Keratinocyte (primary cell): ENCODE measurements around the gene LLCFC1. TPM values are rescaled to one million over a fixed set of nuclear protein-coding genes. Genes with fewer than 3 reads are reported as not detected.

ENCODE experiments used
- DNase-seq: peaks from one replicate; pipeline ENCODE4 v3.0.0-alpha.2; 2011; ENCODE audit warnings: low read depth, missing footprints, low spot score
- FAIRE-seq: peaks from 2 replicates; lab custom pipeline; 2011; peaks lifted over from hg19 to GRCh38; lab: Jason Lieb, UNC
- H2AFZ ChIP-seq: 2 replicates; pipeline ENCODE4 v1.6.0; 2012; ENCODE audit warnings: low read length, control low read depth, inconsistent platforms; ENCODE audit not compliant: control insufficient read depth
- H3K27ac ChIP-seq: 2 replicates; pipeline ENCODE4 v1.5.1; 2011; ENCODE audit warnings: low read length; ENCODE audit not compliant: control insufficient read depth, insufficient read depth
- H3K27me3 ChIP-seq: 3 replicates; pipeline ENCODE4 v1.6.0; 2011; ENCODE audit warnings: low read length; ENCODE audit not compliant: control insufficient read depth, insufficient read depth; ENCODE audit errors: extremely low read depth
- H3K36me3 ChIP-seq, 2 experiments: 2 replicates in 1 of 2; 3 replicates in 1 of 2; pipeline ENCODE4 v1.5.1; 2011; ENCODE audit warnings: low read length in 2 of 2, mild to moderate bottlenecking in 1 of 2; ENCODE audit not compliant: control insufficient read depth in 2 of 2, insufficient read depth in 2 of 2; ENCODE audit errors: extremely low read depth in 1 of 2
- H3K4me1 ChIP-seq: 3 replicates; pipeline ENCODE4 v1.5.1; 2011; ENCODE audit warnings: low read length; ENCODE audit not compliant: control insufficient read depth, insufficient read depth; ENCODE audit errors: extremely low read depth
- H3K4me2 ChIP-seq: 3 replicates; pipeline ENCODE4 v1.6.0; 2011; ENCODE audit warnings: low read depth, low read length; ENCODE audit not compliant: control insufficient read depth, insufficient read depth; ENCODE audit errors: extremely low read depth
- H3K4me3 ChIP-seq, 3 experiments: fragments of 200-600 bp in 1 of 3; sonication (generic) in 1 of 3; 2 replicates in 2 of 3; 3 replicates in 1 of 3; pipeline ENCODE4 v1.5.1; 2011 to 2016; ENCODE audit warnings: low read length in 3 of 3, mild to moderate bottlenecking in 3 of 3, control low read depth in 2 of 3, inconsistent platforms in 1 of 3, low read depth in 1 of 3, mixed read lengths in 1 of 3, mixed run types in 1 of 3, moderate library complexity in 1 of 3; ENCODE audit not compliant: control insufficient read depth in 2 of 3, insufficient read depth in 2 of 3; ENCODE audit errors: extremely low read depth in 1 of 3
- H3K79me2 ChIP-seq: 2 replicates; pipeline ENCODE4 v1.6.0; 2012; ENCODE audit warnings: low read length; ENCODE audit not compliant: control insufficient read depth, insufficient read depth
- H3K9ac ChIP-seq: 3 replicates; pipeline ENCODE4 v1.6.0; 2011; ENCODE audit warnings: low read length; ENCODE audit not compliant: control insufficient read depth, insufficient read depth; ENCODE audit errors: extremely low read depth
- H3K9me1 ChIP-seq: 3 replicates; pipeline ENCODE4 v1.6.0; 2011; ENCODE audit warnings: low read length; ENCODE audit not compliant: control insufficient read depth, insufficient read depth; ENCODE audit errors: extremely low read depth
- H3K9me3 ChIP-seq: 2 replicates; pipeline ENCODE4 v1.5.1; 2012; ENCODE audit warnings: low read depth, low read length; ENCODE audit not compliant: control insufficient read depth
- H4K20me1 ChIP-seq: 3 replicates; pipeline ENCODE4 v1.6.0; 2011; ENCODE audit warnings: low read length; ENCODE audit not compliant: control insufficient read depth, insufficient read depth; ENCODE audit errors: extremely low read depth
- EZH2 ChIP-seq: IDR thresholded peaks from one replicate; pipeline ENCODE4 v1.6.1; 2012; ENCODE audit warnings: inconsistent platforms, mild to moderate bottlenecking, low read length, moderate library complexity
- dilution Hi-C: fragments of 300-500 bp; cut with MboI; formaldehyde crosslinking; loops from one replicate; pipeline ENCODE4 v1.7.0; 2020; ENCODE audit warnings: low sequenced_read_pairs; ENCODE audit not compliant: extremely low pct_ligation_motif_present
- polyA plus RNA-seq, 5 experiments: library from polyadenylated mRNA; depleted of rRNA in 3 of 5; stranded (reverse) in 3 of 5; stranded (forward) in 1 of 5; unstranded in 1 of 5; fragments of >200 nt; gene quantifications; 1 replicate in 1 of 5; 2 replicates in 3 of 5; 3 replicates in 1 of 5; pipeline versions ENCODE4 v1.2.1 to v1.2.3, GENCODE V29; 2011 to 2012; ENCODE audit warnings: missing spikeins in 2 of 5, low read depth in 1 of 5, low replicate concordance in 1 of 5
- TF ChIP-seq, protein P1 (sequence below), 3 experiments: IDR thresholded peaks in 1 of 3; conservative IDR thresholded peaks in 1 of 3; optimal IDR thresholded peaks in 1 of 3; 2 replicates in 2 of 3; 3 replicates in 1 of 3; pipeline versions ENCODE3 to v1.5.1; 2011; ENCODE audit warnings: low read length in 3 of 3, mild to moderate bottlenecking in 3 of 3, moderate library complexity in 2 of 3, control low read depth in 1 of 3, inconsistent platforms in 1 of 3; ENCODE audit not compliant: insufficient read depth in 2 of 3; ENCODE audit errors: extremely low read depth in 1 of 3

The LLCFC1 gene
- polyA plus RNA-seq, 1 donor (not counting 4 experiments of a cell fraction or from before 2014, with no cell fraction given), result not detected

DNA sequence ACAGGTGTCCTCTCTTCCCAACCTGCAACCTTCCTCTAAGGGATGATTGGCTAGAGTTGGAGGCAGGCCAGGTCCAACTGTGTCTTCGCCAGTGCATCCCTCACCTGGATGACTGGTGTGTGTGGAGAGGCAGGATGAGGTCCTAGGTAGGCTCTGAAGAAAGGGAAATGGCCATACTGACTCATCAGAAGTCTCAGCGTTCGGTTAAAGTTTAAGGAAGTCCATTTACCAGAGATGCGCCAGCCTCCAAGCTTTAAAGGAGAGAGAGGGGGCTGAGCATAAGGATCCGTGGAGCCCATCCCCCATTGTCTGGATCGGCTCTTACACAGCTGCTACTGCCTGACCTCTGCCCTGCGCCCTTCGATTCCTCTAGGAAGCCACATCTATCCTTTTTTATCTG is 18.4 kb downstream of the LLCFC1 start:
- Histone ChIP-seq H3K4me1 (peaks cover 7% of the 10 kb centered on the region), H4K20me1 (no peaks in the 10 kb centered on the region), H3K27me3 (no peaks in the 10 kb centered on the region), H3K27ac (no peak overlapping the region), H3K4me2 (peak overlapping the region; percentile 6), H3K9ac (no peak overlapping the region), H3K9me3 (no peaks in the 10 kb centered on the region), H3K36me3 (no peaks in the 10 kb centered on the region), H3K9me1 (no peaks in the 10 kb centered on the region), H3K4me3 (no peak overlapping the region), H3K79me2 (no peaks in the 10 kb centered on the region), H2AFZ (no peak overlapping the region)
- dilution Hi-C loops, result no loop called here
- DNase-seq, result no peak
- FAIRE-seq, result no peak
- TF ChIP-seq, protein P1, sequence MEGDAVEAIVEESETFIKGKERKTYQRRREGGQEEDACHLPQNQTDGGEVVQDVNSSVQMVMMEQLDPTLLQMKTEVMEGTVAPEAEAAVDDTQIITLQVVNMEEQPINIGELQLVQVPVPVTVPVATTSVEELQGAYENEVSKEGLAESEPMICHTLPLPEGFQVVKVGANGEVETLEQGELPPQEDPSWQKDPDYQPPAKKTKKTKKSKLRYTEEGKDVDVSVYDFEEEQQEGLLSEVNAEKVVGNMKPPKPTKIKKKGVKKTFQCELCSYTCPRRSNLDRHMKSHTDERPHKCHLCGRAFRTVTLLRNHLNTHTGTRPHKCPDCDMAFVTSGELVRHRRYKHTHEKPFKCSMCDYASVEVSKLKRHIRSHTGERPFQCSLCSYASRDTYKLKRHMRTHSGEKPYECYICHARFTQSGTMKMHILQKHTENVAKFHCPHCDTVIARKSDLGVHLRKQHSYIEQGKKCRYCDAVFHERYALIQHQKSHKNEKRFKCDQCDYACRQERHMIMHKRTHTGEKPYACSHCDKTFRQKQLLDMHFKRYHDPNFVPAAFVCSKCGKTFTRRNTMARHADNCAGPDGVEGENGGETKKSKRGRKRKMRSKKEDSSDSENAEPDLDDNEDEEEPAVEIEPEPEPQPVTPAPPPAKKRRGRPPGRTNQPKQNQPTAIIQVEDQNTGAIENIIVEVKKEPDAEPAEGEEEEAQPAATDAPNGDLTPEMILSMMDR (optimal IDR thresholded peaks at IDR 0.05 in 1 of 3, IDR thresholded peaks at IDR 0.05 in 1 of 3, conservative IDR thresholded peaks at IDR 0.05 in 1 of 3; ENCODE audit: extremely low read depth in 1 of 3, insufficient read depth in 2 of 3, low read length in 3 of 3), result no peak
- no peak for TF ChIP-seq EZH2

DNA sequence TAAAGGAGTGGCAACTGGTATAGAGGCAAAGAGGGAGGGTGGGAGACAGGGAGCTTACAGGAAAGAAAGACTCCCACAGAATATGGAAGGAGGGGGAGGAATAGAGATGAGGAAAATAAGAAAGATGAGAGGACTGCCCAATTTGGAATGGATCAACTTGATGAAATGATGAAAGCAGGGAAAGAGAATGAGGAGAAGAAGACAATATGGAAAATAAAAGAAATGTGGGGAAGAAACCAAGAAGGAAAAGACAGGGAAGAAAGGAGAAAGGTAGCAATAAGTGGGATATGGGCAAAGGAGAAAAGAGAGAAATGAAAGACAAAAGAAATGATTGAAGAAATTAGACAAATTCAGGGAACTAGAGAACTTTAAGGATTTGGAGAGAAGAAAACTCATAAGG is 19.9 kb downstream of the LLCFC1 start:
- DNase-seq (no peak), FAIRE-seq (no peak)
- Histone ChIP-seq H3K4me1 (peaks cover 7% of the 10 kb centered on the region), H3K9ac (no peak overlapping the region), H3K9me3 (no peaks in the 10 kb centered on the region), H4K20me1 (no peaks in the 10 kb centered on the region), H3K36me3 (no peaks in the 10 kb centered on the region), H3K27ac (no peak overlapping the region), H3K9me1 (no peaks in the 10 kb centered on the region), H2AFZ (no peak overlapping the region), H3K4me2 (no peak overlapping the region), H3K79me2 (no peaks in the 10 kb centered on the region), H3K27me3 (no peaks in the 10 kb centered on the region), H3K4me3 (no peak overlapping the region)
- TF ChIP-seq, protein P1 (optimal IDR thresholded peaks at IDR 0.05 in 1 of 3, IDR thresholded peaks at IDR 0.05 in 1 of 3, conservative IDR thresholded peaks at IDR 0.05 in 1 of 3; ENCODE audit: extremely low read depth in 1 of 3, insufficient read depth in 2 of 3, low read length in 3 of 3), result no peak
- no peak for TF ChIP-seq EZH2
- dilution Hi-C loops, result no loop called here
